RWPE2 (cell line): ENCODE measurements around the gene DUSP28.

Experiments
- ATAC-seq: fragments of 200-7000 bp; cut with Tn5 transposase; 3 replicates; pipeline ENCODE4 v1.9.1; 2021; ENCODE audit warnings: low read depth
- DNase-seq: peaks from one replicate; pipeline ENCODE4 v3.0.0-alpha.2; 2020; ENCODE audit warnings: low spot score
- H3K27ac ChIP-seq: fragments of 450-650 bp; 2 replicates; pipeline ENCODE4 v1.5.1; 2017; ENCODE audit warnings: mild to moderate bottlenecking; ENCODE audit not compliant: poor library complexity, severe bottlenecking
- H3K27me3 ChIP-seq: fragments of 250-450 bp; sonication (Bioruptor Pico); 2 replicates; pipeline ENCODE4 v1.5.1; 2021; ENCODE audit warnings: mild to moderate bottlenecking, moderate library complexity; ENCODE audit not compliant: insufficient read depth, poor library complexity, severe bottlenecking
- H3K36me3 ChIP-seq: fragments of 250-450 bp; sonication (Bioruptor Pico); 2 replicates; pipeline ENCODE4 v1.5.1; 2020; ENCODE audit warnings: low read depth, mild to moderate bottlenecking, moderate library complexity
- H3K4me1 ChIP-seq: fragments of 250-450 bp; sonication (Bioruptor Pico); 2 replicates; pipeline ENCODE4 v1.5.1; 2021; ENCODE audit warnings: mild to moderate bottlenecking, moderate library complexity; ENCODE audit not compliant: insufficient read depth, poor library complexity, severe bottlenecking
- H3K4me3 ChIP-seq: fragments of 250-450 bp; sonication (Bioruptor Pico); 2 replicates; pipeline ENCODE4 v1.5.1; 2021; ENCODE audit warnings: mild to moderate bottlenecking, moderate library complexity; ENCODE audit not compliant: severe bottlenecking
- H3K9me3 ChIP-seq: fragments of 250-450 bp; sonication (Bioruptor Pico); 2 replicates; pipeline ENCODE4 v1.5.1; 2021; ENCODE audit warnings: mild to moderate bottlenecking, moderate library complexity; ENCODE audit not compliant: severe bottlenecking
- CTCF ChIP-seq: fragments of 450-650 bp; IDR thresholded peaks from one replicate; pipeline ENCODE4 v1.5.1; 2017; ENCODE audit warnings: mild to moderate bottlenecking, moderate library complexity; ENCODE audit not compliant: poor library complexity, severe bottlenecking

The DUSP28 gene

GRCh38 chr2:240599141-240599583 is 39.0 kb downstream of the DUSP28 start:
- no peaks in the 10 kb centered on the region for H3K27me3 ChIP-seq
- no peak overlapping the region for H3K27ac ChIP-seq
- H3K36me3 ChIP-seq: peaks cover 7% of the 10 kb centered on the region; the same call in 1 of the 2 replicates
- ATAC-seq: no peak
- no peaks in the 10 kb centered on the region for H3K9me3 ChIP-seq
- TF ChIP-seq CTCF: no peak
- DNase-seq: peak; percentile 34
- H3K4me3 ChIP-seq: no peak overlapping the region
- H3K4me1 ChIP-seq: no peaks in the 10 kb centered on the region

- Histone ChIP-seq H3K36me3 (peaks cover 5% of the 10 kb centered on the region; the same call in 1 of the 2 replicates), H3K27me3 (no peaks in the 10 kb centered on the region), H3K4me3 (no peak overlapping the region), H3K4me1 (no peaks in the 10 kb centered on the region), H3K27ac (no peak overlapping the region), H3K9me3 (no peaks in the 10 kb centered on the region)
- no peak for TF ChIP-seq CTCF
- DNase-seq (peak; percentile 34), ATAC-seq (no peak)
Measured at GRCh38 chr2:240600451-240600961, 40.3 kb downstream of the DUSP28 start.

GRCh38 chr2:240601061-240601830 is 41.1 kb downstream of the DUSP28 start:
- Histone ChIP-seq H3K4me1 (no peaks in the 10 kb centered on the region), H3K27ac (no peak overlapping the region)

GRCh38 chr2:240601831-240602160 is 41.6 kb downstream of the DUSP28 start:
- H3K36me3 ChIP-seq: no peaks in the 10 kb centered on the region
- H3K27ac ChIP-seq: no peak overlapping the region
- no peaks in the 10 kb centered on the region for H3K4me1 ChIP-seq
- DNase-seq (peak; percentile 50), ATAC-seq (no peak)
- TF ChIP-seq CTCF: no peak
- H3K4me3 ChIP-seq: no peak overlapping the region
- H3K9me3 ChIP-seq: no peaks in the 10 kb centered on the region
- no peaks in the 10 kb centered on the region for H3K27me3 ChIP-seq

More at GRCh38 chr2:240601061-240601830, 41.1 kb downstream of the DUSP28 start:
- Histone ChIP-seq H3K9me3 (no peaks in the 10 kb centered on the region), H3K4me3 (no peak overlapping the region), H3K27me3 (no peaks in the 10 kb centered on the region), H3K36me3 (no peaks in the 10 kb centered on the region)
- TF ChIP-seq CTCF: no peak
- peak; percentile 44 for DNase-seq
- no peak for ATAC-seq
